DMS 273 treated with DMSO at 0.1 percent for 48 hours (cell line): ENCODE measurements around the gene DYRK3.

Experiments used
- DNase-seq: peaks from one replicate; lab custom pipeline; 2025; lab: John Stamatoyannopoulos, UW

Gene DYRK3

DNA sequence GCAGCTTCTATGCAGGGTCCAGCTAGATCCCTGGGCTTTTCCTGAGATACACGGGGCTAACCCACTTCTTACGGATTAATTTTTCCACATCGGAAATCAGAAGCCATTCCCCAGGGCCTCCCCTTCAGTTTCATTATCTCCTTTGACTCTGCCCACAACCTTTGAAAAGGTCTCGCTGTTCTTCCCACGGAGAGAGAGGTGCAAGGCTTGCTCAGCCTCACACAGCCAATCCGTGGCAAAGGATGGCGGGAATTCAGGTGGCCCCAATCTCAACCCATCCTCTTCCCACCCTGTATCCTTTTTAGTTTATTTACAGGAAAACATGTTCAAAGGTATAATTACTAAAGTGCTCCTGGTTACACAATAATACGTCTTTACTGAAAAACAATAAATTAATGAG, 48.7 kb downstream of the DYRK3 start:
- DNase-seq = no peak

DNA sequence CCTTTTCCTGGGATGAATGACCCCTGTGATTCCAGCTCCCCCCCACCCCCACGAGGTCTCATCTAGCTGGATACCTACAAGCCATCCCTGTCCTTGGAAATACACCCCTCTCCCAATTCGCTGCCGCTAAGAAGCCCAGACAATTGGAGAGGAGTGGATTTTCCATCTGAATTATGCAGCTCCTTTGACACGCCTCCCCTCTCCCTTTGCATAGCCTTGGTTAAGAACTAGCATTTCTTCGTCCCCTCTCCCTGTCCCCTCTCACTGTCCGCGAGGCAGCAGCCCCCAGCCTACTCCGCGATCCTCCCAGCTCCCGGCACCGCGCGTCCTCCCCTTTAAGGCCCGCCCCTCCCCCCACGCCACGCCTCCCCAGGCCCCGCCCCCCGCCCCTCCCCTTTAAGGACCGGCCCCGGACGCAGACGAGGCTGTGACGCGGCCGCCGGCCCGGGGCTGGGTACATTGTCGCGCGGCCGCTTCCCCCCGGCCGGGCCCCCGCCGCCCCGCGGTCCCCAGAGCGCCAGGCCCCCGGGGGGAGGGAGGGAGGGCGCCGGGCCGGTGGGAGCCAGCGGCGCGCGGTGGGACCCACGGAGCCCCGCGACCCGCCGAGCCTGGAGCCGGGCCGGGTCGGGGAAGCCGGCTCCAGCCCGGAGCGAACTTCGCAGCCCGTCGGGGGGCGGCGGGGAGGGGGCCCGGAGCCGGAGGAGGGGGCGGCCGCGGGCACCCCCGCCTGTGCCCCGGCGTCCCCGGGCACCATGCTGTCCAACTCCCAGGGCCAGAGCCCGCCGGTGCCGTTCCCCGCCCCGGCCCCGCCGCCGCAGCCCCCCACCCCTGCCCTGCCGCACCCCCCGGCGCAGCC, 49.4 kb downstream of the DYRK3 start, which contains the start of gene MAPKAPK2:
Gene MAPKAPK2, plus strand, starts transcription at position 428 of the 856 bp plus-strand sequence. Its CDS starts 325 bp downstream, at position 753.
- no peak for DNase-seq

GRCh38 chr1:206685334-206685768, 50.0 kb downstream of the DYRK3 start:
- no peak for DNase-seq

- no peak for DNase-seq
Measured at GRCh38 chr1:206685769-206686477, 50.6 kb downstream of the DYRK3 start.

DNA sequence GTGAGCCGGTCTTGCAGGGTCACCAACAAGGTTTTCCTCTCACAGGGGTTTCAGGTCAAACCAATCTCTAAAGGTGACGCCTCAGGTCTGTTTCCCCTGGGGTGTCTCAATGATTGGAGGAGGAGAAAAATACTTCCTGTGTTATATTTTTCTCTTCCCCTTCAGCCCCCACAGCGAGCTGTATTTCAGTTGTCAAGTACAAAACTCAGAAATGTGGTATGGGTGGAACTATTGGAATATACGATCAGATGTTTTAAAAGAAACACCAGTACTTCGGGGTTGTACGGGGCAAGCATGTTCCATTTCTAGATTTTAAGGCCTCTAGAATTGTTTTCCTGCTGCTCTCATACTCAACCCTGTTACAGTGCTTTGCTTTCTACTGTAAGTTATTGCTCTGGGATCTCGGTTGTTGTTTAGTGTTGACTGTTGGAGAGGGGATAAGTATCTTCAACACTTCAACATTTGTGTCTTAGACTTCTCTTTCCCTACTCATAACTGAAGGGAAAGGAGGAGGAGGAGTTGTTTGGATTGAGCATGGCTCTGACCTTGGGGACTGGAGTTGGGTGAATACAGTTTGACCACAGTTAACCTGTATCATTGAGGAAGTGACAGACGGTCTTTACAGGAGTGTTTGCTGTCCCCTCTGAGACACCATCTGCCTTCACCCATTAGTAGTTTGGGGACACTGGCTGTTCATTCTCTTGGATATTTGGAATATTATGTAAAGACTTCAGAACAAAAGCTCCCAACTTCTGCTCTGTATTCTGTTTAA, 51.3 kb downstream of the DYRK3 start:
- DNase-seq = no peak

- DNase-seq = no peak
Measured at GRCh38 chr1:206687251-206687914, 52.0 kb downstream of the DYRK3 start.

GRCh38 chr1:206687915-206688442, 52.6 kb downstream of the DYRK3 start:
- DNase-seq = no peak

GRCh38 chr1:206690516-206690915, 55.2 kb downstream of the DYRK3 start:
- no peak for DNase-seq

- no peak for DNase-seq
Measured at GRCh38 chr1:206691604-206692003, 56.3 kb downstream of the DYRK3 start.

DNA sequence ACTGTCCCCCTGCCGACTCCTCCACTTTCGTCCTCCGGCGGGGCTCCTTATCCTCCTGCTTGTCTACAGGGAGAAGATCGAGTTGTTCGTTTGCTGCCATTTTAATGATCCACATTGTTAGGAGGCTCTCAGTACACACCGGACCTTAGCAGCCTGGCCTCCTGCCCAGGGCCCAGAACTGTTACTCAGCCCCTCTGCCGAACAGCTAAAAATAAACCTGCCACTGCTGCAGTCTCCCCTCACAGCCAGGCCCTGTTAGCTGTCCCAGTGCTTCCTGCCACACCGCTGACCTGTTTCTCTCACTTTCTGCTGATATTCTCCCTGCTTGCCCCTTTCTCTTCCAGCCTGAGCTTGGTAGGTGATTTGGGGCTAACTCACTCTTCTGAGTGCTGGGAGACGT, 57.7 kb downstream of the DYRK3 start:
- no peak for DNase-seq

- DNase-seq = no peak
Measured at GRCh38 chr1:206693592-206693991, 58.3 kb downstream of the DYRK3 start.

DNA sequence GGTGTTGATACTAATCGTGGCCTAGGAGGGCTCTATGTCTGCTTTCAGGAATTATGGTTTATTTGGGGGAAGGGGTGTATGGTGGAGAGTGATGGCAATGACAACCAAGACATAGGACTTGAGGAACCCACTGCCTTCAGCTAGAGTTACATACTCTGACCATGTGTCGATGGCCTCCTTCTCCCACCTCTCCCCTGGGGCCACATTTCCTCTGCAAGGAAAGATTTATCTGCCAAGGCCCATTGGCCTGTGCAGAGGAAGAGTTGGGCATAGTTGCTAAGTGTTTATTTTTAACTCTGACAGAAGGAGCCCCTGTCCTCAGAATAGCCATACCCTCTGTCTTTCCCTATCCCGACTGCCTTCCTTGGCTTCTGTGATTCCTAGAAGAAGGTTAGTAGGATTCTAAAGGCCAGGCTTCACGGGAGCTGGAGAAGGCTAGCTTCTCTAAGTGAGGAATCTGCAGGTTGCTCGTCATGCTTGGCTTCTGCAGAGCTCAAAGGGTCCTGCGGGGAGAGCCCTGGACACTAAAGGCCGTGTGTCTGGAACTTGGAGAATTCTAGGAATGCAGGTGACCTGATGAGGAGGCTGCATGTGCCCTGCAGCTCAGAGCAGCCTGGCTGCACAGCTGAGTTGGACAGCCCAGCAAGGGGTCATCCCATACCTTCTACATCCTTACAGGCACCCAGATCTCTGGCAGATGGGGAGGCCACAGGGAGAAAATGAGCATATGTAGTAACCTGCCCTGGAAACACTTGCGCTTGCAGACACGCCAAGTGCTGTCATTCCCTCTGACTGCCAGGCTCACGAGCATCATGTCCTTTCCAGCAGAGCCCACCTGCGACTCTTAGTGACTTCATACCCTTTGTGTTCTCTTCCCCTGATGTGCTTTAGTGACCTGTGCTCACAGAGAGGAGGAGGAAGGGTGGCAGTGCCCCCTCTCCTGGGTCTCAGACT, 59.1 kb downstream of the DYRK3 start:
- no peak for DNase-seq

- DNase-seq = no peak
Measured at GRCh38 chr1:206695733-206696132, 60.4 kb downstream of the DYRK3 start.

DNA sequence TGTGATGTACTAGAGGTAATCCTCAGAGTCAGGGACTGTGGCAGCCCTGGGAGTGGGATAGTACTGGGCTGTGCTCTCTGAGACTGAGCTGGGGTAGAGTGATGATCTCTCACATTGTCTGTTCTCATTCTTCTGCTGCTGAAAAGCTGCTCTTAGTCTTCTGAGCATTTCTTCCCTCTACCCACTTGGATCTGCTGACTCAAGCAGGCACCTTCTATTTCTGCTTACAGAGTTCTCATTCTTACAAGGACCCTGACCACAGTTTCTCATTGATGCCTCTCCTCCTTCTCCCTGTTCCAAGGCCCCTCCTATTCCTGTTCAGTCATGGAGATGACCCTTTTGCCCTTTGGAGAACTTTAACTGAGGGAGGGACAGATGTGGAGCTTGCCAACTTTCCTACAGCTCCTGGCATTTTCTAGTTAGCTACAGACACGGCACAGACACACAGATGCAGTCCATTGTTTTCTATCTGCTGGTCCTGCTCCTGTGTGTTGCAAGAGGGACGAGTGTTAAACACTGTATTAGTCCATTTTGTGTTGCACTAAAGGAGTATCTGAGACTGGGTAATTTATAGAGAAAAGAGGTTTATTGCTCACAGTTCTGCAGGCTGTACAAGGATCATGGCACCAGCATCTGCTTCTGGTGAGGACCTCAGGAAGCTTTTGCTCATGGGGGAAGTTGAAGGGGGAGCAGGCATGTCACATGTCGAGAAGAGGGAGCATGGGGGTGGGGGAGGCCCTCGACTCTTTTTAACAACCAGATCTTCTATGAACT, 61.7 kb downstream of the DYRK3 start:
- no peak for DNase-seq

DNA sequence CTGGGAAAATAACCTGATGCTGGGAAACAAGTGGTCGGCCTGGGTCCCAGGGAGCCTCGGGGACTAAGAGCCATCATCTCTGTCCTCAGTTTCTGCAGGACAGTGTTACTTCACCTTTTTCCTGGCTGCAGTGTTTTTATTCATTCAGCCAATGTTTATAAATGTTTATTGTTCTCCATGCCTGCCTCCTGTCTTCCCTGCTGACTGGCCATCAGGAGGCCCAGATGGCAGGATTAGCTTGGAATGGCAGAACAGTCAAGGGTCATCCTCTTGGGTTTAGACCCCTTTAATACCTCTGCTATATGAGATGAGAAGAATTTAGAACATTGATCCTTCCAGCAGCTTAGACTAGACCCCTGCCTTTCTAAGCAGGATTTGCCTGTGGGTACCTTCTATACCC, 62.7 kb downstream of the DYRK3 start:
- DNase-seq = no peak
